ENCODE results near the gene FTCD. TPM values are rescaled to one million over a fixed set of nuclear protein-coding genes. Genes with fewer than 3 reads are reported as not detected.

The FTCD gene
- total RNA-seq, 1 experiment from 2014 or later = 0.40 TPM

- no peak overlapping the region for H3K4me3 ChIP-seq (ENCODE audit: low read length)
- no TSS peak for BruUV-seq (replicated peaks)
- no peaks in the 10 kb centered on the region for H3K9me2 ChIP-seq (replicated peaks; ENCODE audit: low read length)
- ChIA-PET CTCF (no interaction called here), POLR2A (ENCODE audit: unreplicated experiment) (no interaction called here)
- intact Hi-C loops (cut with micrococcal nuclease) = loop anchor here (1.0 to 2.0 kb wide), 2 partner anchors 26 to 41 kb away; no protein-coding TSS in a partner anchor
- ATAC-seq (no peak), DNase-seq (no peak)
- peaks cover 4% of the 10 kb centered on the region; the same call in 1 of the 2 replicates for H3K79me2 ChIP-seq (ENCODE audit: low read length)
- H3K4me1 ChIP-seq (ENCODE audit: insufficient read depth, low read length) = peaks cover 39% of the 10 kb centered on the region
- no peak for TF ChIP-seq CTCF (conservative IDR thresholded peaks at IDR 0.05; ENCODE audit: low read depth, low read length)
- no peak for TF ChIP-seq EZH2 (IDR thresholded peaks at IDR 0.05; ENCODE audit: low read length, unreplicated experiment)
- TF ChIP-seq EZH2phosphoT487 (IDR thresholded peaks at IDR 0.05; ENCODE audit: borderline replicate concordance, low read length) = no peak
- no peak overlapping the region for H3K9ac ChIP-seq (ENCODE audit: low read length)
- no peak overlapping the region for H2AFZ ChIP-seq (ENCODE audit: low read length)
- H3K9me3 ChIP-seq (ENCODE audit: low read length) = no peaks in the 10 kb centered on the region
- no peaks in the 10 kb centered on the region for H3K36me3 ChIP-seq (ENCODE audit: low read depth, low read length)
- H3K27me3 ChIP-seq (ENCODE audit: low read length) = no peaks in the 10 kb centered on the region
- peak overlapping the region; percentile 71 for H3K27ac ChIP-seq (ENCODE audit: low read length)
- H3F3A ChIP-seq (ENCODE audit: low read length, unreplicated experiment) = no peaks in the 10 kb centered on the region
- H3K4me2 ChIP-seq (ENCODE audit: low read length) = peak overlapping the region; percentile 74; the same call in 1 of the 2 replicates
- H4K20me1 ChIP-seq (ENCODE audit: low read length) = no peaks in the 10 kb centered on the region
Measured at GRCh38 chr21:46187814-46188213, 32.4 kb upstream of the FTCD start.

- ATAC-seq = no peak
Measured at GRCh38 chr21:46187261-46187660, 31.9 kb upstream of the FTCD start.

GRCh38 chr21:46185716-46186115, 30.3 kb upstream of the FTCD start:
- ChIA-PET CTCF (no interaction called here), POLR2A (ENCODE audit: unreplicated experiment) (no interaction called here)
- Histone ChIP-seq H4K20me1 (ENCODE audit: low read length) (no peaks in the 10 kb centered on the region), H3K9me3 (ENCODE audit: low read length) (no peaks in the 10 kb centered on the region), H3K79me2 (ENCODE audit: low read length) (peaks cover 4% of the 10 kb centered on the region; the same call in 1 of the 2 replicates), H2AFZ (ENCODE audit: low read length) (peak overlapping the region; percentile 95), H3K4me1 (ENCODE audit: insufficient read depth, low read length) (peaks cover 33% of the 10 kb centered on the region), H3K9me2 (replicated peaks; ENCODE audit: low read length) (no peaks in the 10 kb centered on the region), H3K4me2 (ENCODE audit: low read length) (peak overlapping the region; percentile 95), H3F3A (ENCODE audit: low read length, unreplicated experiment) (no peaks in the 10 kb centered on the region), H3K9ac (ENCODE audit: low read length) (peak overlapping the region; percentile 54; the same call in 1 of the 2 replicates), H3K27ac (ENCODE audit: low read length) (no peak overlapping the region), H3K4me3 (ENCODE audit: low read length) (peak overlapping the region; percentile 96), H3K36me3 (ENCODE audit: low read depth, low read length) (no peaks in the 10 kb centered on the region), H3K27me3 (ENCODE audit: low read length) (no peaks in the 10 kb centered on the region)
- intact Hi-C loops (cut with micrococcal nuclease) = loop anchor here (2.0 kb wide), 1 partner anchor 41 kb away; no protein-coding TSS in a partner anchor
- no peak for ATAC-seq
- BruUV-seq (replicated peaks) = no TSS peak
- no peak for DNase-seq
- TF ChIP-seq EZH2 (IDR thresholded peaks at IDR 0.05; ENCODE audit: low read length, unreplicated experiment) (no peak), CTCF (conservative IDR thresholded peaks at IDR 0.05; ENCODE audit: low read depth, low read length) (no peak), EZH2phosphoT487 (IDR thresholded peaks at IDR 0.05; ENCODE audit: borderline replicate concordance, low read length) (no peak)

More at GRCh38 chr21:46187261-46187660, 31.9 kb upstream of the FTCD start:
- ChIA-PET CTCF (no interaction called here), POLR2A (ENCODE audit: unreplicated experiment) (no interaction called here)
- DNase-seq = no peak
- Histone ChIP-seq H3K27ac (ENCODE audit: low read length) (no peak overlapping the region), H3K9me3 (ENCODE audit: low read length) (no peaks in the 10 kb centered on the region), H3K27me3 (ENCODE audit: low read length) (no peaks in the 10 kb centered on the region), H3K9ac (ENCODE audit: low read length) (no peak overlapping the region), H3K79me2 (ENCODE audit: low read length) (peaks cover 4% of the 10 kb centered on the region; the same call in 1 of the 2 replicates), H3K4me2 (ENCODE audit: low read length) (no peak overlapping the region), H3K4me1 (ENCODE audit: insufficient read depth, low read length) (peaks cover 39% of the 10 kb centered on the region), H3K36me3 (ENCODE audit: low read depth, low read length) (no peaks in the 10 kb centered on the region), H4K20me1 (ENCODE audit: low read length) (no peaks in the 10 kb centered on the region), H2AFZ (ENCODE audit: low read length) (no peak overlapping the region), H3K9me2 (replicated peaks; ENCODE audit: low read length) (no peaks in the 10 kb centered on the region), H3K4me3 (ENCODE audit: low read length) (no peak overlapping the region), H3F3A (ENCODE audit: low read length, unreplicated experiment) (no peaks in the 10 kb centered on the region)
- BruUV-seq (replicated peaks) = no TSS peak
- TF ChIP-seq EZH2 (IDR thresholded peaks at IDR 0.05; ENCODE audit: low read length, unreplicated experiment) = no peak
- intact Hi-C loops (cut with micrococcal nuclease) = no loop called here
